Fibroblast of pulmonary artery (primary cell): ENCODE measurements around the gene USP6NL.

Experiments
- DNase-seq: peaks from one replicate; pipeline ENCODE4 v3.0.0-alpha.2; 2010; ENCODE audit warnings: low read depth
- H3K4me3 ChIP-seq: replicated peaks from 2 replicates; pipeline ENCODE4 v1.5.1; 2011; ENCODE audit warnings: low read depth, mild to moderate bottlenecking, control low read depth, low read length, moderate library complexity
- CTCF ChIP-seq: IDR thresholded peaks from 2 replicates; pipeline ENCODE4 v1.5.1; 2011; ENCODE audit warnings: mild to moderate bottlenecking, control low read depth, low read length, inconsistent platforms; ENCODE audit errors: missing control alignments

The USP6NL gene

GRCh38 chr10:11430421-11431215, 180.8 kb downstream of the USP6NL start:
- no peak overlapping the region for H3K4me3 ChIP-seq
- no peak for TF ChIP-seq CTCF
- DNase-seq, result no peak

- TF ChIP-seq CTCF, result no peak
- no peak for DNase-seq
- no peak overlapping the region for H3K4me3 ChIP-seq
Measured at GRCh38 chr10:11429439-11430052, 181.9 kb downstream of the USP6NL start.

- DNase-seq, result no peak
- no peak for TF ChIP-seq CTCF
- H3K4me3 ChIP-seq, result no peak overlapping the region
Measured at GRCh38 chr10:11425676-11426075, 185.8 kb downstream of the USP6NL start.

DNA sequence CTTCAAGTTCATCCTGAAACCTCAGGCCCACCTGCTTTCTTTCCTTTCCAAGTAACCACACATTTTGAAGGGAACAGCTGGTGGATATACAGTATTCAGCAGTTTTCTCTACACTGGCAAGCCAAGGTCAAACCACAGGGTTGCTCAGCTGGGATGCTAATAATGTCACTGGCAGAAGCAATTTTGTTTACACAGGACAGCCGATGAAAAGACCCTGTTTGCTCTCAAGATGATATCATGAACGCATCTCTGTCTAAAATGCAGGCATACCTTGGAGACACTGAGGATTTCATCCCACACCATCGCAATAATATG, 186.2 kb downstream of the USP6NL start:
- DNase-seq, result no peak
- H3K4me3 ChIP-seq, result no peak overlapping the region
- no peak for TF ChIP-seq CTCF

DNA sequence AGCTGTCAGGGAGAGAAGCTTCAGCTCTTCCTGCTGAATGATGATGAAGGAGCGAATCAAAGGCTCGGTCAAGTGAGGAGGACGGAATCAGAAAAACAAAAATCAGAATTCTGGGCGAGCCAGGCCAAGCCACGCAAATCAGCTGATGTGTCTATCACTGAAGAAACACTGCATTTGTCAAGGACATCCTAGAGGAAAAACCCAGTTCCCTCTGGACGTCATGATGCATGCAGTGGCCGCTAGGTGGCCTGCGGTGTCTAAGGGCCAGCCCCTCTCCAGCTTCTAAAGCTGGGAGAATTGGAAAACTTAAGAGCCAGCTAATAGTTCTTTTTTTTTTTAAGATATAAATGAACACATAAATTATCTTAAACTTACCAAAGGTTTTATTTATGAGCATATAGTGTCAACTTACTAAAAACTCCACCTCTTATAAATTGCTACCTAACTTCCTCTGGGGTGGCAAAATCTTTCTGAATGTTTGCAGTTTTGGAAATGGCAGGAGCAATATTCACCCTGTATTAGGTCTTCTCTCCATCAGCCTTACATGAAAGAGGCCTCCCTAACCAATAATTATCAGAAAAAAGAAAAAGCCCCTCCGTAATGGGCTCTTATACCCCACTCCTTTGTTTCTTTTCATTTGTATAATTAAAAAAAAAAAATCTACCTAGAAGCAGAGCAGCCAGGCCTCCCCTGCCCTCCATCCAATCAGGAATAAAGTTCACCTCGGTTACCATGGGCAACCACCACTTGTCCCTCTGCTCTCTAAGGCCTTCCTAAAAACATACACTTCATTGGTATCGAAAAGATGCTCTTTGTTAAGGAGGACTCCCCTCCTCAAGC, 186.8 kb downstream of the USP6NL start:
- peak; percentile 96 for TF ChIP-seq CTCF
- H3K4me3 ChIP-seq, result no peak overlapping the region
- peak; percentile 66 for DNase-seq

DNA sequence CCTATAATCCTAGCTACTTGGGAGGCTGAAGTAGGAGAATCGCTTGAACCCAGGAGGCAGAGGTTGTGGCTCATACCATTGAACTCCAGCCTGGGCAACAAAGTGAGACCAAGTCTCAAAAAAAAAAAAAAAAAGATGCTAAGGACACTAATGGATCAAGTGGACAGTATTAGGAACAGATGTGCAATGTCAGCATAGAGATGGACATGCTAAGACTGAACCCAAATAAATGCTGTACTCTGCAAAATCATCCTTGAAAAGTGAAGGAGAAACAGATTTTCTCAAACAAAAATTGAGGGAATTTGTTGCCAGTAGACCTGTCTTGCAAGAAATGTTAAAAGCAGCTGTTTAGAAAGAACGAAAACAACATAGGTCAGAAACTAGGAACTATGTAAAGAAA, 194.5 kb downstream of the USP6NL start:
- H3K4me3 ChIP-seq, result no peak overlapping the region
- TF ChIP-seq CTCF, result no peak
- DNase-seq, result no peak
